Measurements from ENCODE around the gene PKD1L1.
"Not testable (repeated sequence)": the region's sequence is repeated elsewhere in the genome, so short reads cannot be mapped to it uniquely, and the experiment has no call there.

PKD1L1 gene

DNA sequence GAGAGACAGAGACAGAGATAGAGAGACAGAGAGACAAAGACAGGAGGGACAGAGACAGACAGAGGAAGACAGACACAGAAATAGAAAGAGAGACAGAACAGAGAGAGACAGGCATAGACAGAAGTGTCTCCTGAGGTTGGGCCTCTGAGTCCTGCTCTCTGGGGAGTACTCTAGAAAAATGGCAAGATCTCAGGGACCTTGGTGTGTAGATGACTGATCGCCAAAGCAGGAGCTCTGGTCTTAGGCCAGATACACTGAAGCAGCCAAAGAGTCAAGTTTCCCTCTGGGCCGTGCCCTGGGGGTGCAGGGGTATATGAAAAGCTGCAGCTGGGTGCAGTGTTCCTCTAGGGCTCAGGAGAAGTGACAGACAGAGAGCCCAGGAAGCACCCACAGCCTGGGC lies 189.7 kb downstream of the PKD1L1 start:
- no peak for FAIRE-seq

DNA sequence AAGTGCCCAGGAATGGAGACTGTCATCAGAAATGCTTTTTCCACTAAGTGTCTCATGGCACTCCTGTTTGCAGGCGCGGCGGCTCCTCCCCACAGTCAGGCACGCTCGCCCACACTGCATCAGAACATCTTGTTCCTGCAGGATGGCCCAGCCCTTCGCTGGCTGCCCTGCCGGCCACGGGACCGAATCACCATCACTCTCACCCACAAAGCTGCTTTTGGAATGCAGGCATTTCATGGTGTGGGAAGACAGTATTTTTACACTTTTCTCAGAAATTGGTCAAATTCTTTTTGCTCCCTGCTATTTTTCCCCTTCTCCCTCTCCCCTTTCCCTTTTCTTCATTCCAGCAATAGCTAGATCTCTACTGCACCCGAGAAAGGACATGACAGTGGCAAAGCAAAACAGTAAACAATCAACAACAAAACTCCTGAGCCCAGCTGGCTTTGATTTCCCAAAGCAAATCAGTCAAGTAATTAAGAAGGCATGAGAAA lies 190.3 kb downstream of the PKD1L1 start:
- no peak for FAIRE-seq

DNA sequence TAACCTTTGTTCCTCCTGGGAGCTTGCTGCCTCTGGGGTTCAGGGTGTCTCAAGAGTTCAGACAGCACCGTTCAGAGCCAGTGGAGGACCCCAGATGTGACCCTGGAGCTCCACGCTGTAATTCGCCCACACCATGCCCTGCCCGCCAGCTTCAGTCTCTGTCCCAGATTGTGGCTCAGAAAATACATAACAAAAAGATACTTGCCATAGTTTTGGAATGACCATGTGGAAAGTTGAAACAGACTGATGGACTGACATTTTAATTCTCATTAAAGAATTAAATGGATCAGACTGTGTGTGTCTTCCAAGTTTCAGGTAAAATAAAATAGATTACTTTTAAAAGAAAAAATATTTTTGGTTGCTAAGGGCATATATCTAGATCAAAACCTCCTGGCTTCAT lies 191.6 kb downstream of the PKD1L1 start:
- FAIRE-seq = no peak

DNA sequence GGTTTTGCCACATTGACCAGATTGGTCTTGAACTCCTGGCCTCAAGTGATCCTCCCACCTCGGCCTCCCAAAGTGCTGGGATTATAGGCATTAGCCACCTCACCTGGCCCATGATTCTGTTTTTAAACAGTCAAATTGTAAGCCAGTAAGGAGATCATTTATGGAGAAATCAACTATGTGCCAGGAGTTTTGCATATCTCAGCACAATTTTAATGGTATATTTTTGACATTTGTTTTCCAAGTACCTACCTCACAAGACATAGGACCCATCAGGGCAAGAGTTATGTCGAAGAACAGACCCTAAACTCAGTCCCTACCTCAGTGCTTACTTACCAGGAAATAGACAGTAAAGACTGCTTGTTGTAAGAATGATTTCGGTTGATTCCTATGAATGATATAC lies 193.0 kb downstream of the PKD1L1 start:
- no peak for FAIRE-seq

DNA sequence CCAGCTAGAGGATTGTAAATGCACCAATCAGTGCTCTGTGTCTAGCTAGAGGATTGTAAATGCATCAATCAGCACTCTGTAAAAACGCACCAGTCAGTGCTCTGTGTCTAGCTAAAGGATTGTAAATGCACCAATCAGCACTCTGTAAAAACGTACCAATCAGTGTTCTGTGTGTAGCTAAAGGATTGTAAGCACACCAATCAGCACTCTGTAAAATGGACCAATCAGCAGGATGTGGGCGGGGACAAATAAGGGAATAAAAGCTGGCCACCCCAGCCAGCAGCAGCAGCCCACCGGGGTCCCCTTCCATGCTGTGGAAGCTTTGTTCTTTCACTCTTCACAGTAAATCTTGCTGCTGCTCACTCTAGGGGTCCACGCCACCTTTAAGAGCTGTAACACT lies 196.5 kb downstream of the PKD1L1 start:
- not testable (repeated sequence) for FAIRE-seq

DNA sequence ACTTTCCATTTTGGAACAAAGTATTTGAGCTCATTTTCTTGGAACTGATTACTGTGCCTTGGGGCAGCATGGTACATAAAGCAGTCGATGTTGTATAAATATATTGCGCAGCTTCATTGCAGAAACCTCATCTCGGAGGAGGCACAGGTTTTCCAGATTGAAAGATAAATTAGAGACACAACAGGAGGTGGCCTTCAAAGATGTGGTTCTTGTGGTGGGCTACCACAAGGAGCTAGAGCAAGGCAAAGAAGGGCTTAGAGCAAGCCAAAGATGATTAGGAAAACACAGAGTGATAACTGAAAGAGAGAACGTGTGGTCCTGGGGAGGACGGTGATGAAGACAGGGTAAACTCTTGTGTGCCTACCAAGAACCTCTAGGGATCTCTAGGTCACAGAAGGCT lies 197.2 kb downstream of the PKD1L1 start:
- FAIRE-seq = no peak

DNA sequence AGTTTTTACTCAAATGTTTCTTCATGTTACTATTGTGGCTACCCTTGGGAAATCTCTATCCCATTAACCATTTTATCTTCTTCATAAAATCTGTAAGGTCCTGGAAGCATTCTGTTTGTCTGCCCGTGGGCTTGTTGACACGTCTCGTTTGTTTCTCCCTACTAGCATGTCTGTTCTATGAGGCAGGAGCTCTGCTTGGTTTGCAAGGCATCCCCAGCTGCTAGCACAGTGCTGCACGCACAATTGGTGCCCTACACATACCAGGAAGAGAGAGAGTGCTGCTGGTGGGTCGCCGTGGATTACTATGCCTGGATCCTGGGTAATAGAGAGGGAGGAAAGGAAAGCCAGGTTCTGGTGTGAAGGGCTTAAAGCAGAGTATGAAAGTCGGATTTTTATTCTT lies 200.2 kb downstream of the PKD1L1 start:
- FAIRE-seq = no peak

DNA sequence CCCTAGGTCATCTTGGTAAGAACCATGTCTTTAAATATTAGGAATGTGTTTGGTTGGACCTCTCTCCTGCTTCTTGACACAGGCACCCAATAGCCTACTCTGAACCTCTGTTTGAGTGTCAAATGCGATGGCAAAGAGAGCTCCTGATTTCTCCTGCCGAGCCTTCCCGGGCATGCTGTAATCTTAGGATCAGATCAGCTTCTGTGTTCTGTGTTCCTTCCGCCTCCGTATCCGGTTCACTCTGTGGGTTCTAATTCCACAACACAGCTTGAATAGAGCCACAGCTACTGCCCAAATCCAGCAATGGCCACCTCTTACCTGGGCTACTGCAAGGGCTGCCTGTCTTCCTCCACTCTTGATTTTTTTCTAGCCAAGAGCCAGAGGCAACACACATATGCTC lies 201.1 kb downstream of the PKD1L1 start:
- no peak for FAIRE-seq

DNA sequence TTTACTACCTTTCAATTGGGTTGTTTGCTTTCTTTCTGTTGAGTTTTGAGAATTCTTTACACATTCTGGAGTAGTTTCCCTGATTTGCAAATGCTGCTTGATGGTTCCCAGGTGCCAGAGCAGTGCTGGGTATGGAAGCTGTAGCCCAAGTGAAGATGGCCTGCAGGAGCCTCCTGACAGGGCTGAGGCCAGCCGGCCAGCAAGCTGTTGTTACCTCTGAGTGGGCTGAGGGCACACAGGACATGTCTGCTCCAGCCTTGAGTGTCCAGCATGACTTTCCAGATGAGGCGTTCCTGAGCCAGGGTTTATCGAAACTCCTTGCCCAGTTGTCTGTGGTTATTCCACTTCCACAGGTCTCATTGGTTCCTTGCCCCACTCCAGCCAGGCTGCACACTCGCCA lies 201.8 kb downstream of the PKD1L1 start:
- FAIRE-seq = no peak

DNA sequence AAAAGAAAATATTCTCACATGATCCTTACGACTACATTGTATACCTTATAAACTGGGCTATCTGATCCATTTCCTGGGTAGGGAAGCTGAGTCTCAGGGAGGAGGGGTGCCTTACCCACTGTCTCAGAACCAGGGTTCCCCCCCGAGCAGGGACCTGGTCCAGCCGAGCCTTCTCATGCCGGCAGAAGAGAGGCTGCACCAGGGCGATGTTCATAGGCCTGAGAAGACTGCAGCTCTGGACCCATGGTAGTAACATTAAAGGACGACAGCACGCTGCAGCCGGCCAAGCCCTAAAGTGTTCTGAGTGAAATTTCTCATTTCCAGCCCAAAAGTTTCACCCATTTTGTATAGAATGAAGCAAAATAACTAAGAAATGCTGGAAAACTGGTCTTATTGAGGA lies 203.4 kb downstream of the PKD1L1 start:
- FAIRE-seq = no peak

DNA sequence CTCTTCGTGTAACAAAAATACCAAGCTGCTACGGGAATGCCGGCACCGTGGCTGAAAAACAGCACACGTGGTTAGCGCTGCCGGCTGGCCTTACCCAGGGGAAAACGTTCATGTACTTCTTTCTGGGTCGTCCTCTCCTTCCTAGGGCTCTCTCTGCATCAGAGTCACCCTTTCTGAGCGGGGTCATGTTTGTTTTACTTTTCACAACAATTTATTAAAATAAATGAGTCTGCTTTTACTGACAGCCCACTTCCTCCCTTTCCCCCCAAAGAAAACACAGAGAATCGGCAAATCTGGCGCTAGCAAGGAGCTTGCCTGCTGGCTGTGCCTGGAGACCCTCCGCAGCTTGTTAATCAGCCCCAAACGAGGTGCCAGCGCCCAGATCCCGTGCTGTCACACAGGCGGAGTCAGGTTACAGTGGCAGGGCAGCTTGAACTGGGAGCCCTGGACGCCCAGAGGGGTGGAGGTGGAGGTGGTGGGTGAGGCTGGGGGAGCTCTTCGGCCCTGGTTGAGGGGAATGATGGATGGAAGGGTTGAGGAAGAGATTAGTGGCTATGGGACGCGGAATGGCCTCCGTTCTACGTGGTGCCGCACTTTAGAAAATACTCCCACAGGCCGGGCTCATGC lies 204.2 kb downstream of the PKD1L1 start:
- FAIRE-seq = no peak

DNA sequence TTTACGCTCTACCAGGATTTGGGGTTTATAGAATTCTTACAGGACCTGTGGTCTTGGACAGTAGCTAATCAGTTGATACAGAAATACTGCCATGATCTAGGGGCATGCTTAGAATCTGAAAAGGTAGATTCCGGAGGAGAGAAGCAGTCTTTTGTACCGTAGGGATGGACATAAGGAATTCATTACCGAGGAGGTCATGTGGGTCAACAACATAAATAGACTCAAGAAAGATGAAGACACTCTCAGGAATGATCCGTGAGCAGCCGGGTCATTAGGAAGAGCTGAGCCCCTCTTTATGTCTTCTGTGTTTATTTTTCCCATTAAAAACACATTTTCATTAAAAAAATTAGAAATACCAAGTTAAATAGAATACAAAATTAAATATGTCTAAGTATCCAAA lies 206.3 kb downstream of the PKD1L1 start:
- FAIRE-seq = no peak

DNA sequence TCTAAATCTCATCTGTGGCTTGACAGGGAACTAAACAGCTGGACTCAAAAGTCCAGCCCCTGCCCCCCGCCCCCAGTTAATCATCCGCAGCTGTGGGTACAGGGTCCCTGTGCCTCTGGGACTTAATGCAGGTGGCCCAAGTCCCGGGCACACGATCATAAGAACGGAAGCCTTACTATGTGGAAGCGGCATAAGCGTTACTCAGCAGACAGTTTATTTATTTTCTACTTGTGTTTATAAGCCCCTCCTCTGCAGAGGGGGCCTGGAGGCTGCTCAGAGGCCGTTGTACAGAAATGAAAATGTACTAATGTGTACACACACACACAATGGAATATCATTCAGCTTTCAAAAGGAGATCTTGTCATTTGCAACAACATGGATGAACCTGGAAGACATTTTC lies 208.4 kb downstream of the PKD1L1 start:
- no peak for FAIRE-seq

DNA sequence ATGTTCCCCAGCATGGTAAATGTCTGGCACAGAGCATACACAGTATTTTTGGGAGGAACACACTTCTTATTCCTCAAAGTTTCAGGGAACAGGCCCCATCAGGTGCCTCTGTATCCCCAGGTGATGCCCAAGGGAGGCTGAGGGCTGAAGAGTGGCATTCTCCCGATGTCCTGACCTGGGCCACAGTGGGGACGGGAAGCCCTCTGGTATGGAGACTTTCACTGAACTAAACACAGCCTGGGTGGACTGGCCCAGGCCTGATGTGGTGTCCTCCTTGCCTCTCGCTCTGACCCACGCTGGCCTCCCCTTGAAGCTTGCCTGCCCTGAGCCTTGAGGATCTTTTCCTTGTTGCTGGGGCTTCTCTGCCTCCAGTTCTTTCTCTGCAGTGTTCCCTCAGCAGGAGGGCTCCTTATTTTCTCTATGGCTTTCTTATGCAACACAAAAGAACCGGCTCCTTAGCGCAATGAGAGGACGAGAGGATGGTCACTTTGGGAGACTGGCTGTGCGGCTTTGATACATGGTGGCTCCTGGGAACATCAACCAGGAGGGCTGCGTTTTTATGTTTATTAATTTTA lies 208.9 kb downstream of the PKD1L1 start:
- FAIRE-seq = no peak

DNA sequence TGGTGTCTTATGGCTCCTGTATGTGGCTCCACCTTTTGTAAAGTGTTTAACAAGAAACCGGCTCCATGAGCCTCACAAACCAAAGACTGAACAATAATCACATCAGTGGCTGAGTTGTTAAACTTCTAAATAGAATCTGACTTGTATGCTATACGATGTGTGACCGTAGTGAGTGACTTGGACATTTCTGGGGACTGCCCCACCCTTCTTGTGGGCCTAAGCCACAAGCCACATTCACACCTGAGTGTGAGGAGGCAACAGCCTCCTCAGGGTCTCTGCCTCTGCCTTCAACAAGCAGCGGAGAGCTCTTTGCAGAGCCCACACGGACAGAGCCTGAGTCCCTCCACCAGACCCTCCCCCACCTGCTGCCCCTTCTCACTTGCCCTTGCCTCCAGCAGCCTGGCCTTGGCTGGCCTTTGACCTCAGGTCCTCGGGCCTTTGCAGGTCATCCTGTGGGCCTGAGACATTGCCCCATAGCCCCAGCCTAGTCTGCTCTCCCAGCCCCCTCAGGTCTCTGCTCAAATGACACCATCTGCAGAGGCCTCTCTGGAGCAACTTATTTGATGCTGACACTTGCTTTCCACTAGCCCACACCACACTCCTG lies 209.6 kb downstream of the PKD1L1 start:
- no peak for FAIRE-seq

DNA sequence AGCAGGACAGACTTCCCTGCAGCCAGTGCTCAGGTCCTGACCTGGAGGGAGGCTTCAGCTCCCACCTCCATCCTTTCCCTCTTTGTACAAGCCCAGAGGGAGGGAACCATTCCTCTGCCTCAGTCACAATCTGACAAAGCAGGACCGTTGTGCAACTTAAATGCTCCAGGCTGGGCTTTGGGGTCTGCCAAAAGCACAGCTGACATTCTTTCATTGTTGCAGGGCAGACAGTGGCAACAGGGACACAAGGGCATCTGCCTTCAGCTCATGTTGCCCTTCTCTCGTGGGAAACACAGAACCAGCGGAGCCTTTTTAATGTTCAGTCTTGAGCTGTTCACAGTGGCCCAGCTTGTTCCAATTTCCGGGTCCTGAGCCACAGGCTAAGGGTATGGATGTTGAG lies 210.7 kb downstream of the PKD1L1 start:
- FAIRE-seq = no peak

DNA sequence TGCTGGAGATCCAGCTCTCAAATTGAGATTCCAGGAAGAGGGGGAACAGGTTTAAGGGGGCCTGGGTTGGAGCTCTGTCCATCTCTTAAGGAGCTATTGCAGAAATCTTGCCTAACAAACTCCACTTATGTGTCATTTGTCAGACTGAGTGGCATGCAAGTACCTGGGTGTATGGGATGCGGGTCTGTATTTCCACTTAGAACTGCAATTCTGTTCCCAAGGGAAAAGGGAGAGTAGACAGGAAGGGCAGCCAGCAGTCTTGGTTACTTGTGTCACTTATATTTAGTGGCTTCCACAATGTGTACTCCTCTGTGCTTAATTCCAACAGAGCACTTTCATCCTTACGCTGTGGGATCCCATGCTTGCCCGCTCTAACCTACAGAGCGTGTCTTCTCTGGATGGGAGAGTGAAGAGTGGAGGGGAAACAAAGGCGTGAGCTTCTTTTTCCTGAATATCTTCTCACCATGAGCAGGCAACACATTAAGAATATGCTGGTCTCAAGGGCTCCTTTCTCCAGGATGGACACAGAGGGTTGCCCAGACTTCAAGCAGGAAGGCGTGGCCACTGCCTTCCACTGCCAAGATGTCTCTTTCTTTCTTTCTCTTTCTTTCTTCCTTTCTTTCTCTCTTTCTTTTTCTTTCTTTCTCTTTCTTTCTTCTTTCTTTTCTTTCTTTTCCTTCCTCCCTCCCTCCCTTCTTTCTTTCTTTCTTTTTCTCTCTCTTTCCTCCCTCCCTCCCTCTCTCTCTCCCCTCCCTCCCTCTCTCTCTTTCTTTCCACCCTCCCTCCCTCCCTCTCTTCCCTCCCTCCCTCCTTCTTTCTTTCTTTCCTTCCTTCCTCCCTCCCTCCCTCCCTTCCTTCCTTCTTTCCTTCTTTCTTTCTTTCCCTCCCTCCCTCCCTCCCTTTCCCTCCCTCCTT lies 212.6 kb downstream of the PKD1L1 start:
- FAIRE-seq = no peak

DNA sequence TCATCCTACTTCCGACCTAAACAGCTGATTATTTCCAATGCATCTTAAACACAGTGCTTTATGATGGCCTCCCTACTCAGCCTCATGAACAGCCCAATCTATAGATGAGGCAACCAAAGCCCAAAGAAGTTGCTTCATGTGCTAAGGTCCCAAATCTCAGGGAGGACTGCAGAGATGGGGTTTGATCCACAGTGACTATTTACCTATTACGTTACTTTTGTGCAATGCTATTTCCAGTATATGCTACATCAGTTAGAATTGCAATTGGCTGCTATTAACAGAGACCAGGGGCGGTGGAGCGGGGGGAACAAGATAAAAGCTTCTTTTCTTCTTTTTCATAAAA lies 213.3 kb downstream of the PKD1L1 start:
- FAIRE-seq = no peak

DNA sequence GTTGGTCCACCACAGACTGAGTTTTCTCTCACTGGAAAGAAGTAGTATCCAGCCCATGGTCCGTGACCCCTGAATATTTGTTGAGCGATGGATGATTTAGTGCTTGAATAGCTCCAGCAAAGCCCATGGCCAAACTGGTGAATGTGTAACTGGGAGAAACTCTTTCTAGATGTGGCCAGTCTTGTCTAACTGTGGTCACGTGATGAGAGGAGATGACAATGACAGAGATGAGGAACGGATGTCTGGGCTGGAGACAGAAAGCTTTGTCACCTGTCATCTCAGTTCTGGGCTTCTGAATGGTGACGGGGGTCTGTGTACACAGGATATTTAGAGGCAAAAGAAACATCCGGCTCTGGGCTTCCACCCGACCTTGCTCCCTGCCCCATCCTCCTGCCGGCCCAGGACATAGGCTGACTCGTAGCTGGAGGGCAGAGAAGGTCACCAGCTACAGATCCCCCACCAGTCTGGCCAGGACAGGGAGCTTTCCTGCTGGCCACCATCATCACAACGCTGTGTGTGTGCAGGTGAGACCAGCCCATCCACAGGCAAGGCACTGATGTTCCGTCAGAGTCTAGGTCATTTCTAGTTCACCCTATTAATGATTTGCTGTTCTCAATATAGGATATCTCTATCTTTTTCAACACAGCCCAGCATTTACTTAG lies 213.8 kb downstream of the PKD1L1 start:
- no peak for FAIRE-seq

DNA sequence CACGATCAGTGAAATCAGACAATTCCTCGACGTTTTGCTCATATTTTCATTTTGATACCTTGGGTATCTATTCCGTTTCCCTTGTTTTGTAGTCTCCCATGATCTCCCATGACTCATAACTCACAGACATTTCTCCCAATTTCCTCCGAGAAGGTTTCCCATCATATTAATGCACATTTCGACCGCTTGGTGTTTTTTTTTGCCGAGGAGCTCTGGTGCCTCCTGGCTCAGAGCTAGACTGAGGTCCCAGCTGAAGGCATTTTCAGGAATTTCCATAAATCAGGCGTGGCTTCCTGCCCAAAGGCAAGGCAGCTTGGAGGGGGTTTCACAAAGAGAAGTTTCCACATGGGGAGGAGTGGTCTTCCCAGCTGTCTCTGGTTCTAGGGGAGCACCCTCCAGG lies 218.1 kb downstream of the PKD1L1 start:
- no peak for FAIRE-seq

DNA sequence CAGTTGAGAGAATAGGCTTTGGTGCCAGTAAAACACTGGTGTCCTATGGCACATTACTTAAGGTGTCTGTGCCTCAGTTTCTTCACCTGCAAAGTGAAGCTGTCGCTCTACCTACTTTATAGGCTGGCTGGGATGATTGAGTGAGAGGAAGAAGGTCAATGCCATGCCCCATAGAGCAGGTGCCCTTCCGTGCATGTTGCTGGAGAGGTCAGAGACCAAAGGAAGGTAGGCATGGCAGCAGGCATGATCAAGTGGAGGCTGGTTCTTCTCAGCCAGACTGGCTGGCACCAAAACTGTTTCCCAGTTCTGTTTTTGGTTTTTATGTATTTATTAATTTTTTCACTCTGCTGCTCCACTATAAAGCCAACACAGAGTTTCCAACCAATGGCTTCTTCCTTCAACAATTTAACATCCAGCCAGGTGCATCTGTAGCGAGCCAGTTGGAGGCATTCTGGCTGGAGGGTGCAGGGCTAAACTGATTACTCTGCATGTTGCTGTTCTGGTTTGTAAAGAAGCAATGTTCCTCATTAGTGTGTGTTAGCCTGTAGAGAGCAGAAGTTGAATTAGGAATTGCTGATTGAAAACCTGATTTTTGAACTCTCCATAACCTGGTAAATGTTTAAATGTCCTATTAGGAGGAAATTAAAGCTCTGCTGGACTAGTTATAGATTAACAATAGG lies 222.1 kb downstream of the PKD1L1 start:
- FAIRE-seq = no peak

DNA sequence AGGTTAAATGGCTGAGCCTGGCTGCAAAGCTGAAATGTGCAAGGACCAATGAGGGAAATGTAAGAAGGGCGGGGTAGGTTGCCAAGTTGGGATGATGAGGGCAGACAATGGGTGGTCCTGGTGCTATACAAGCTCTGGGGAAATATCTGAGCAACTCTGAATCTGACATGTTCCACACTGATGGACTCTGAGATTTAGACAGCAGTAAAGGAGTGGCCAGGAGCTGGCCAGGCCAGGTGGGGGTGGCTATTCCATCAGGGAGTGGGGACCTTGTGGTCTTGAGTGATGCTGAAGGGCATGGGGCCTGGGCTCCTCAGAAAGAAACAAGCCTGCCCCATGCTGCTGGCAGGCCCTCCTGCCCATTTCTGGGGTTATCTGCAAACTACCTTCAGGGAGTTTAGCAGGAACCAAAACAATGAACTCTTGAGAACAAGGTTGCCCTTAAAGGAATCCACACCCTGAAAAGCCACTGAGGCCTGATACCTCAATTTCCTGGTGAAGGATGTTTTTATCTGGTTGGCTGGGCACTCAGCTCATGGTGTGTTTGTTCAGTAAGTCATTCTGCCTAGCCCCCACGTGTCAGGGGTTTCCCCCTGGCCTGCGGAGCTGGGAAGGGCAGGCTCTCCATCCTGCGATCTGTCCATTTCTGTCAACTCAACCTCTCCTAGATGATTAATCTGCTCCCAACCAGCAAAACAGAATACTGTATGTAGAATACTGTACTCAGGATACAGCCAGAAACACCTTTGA lies 223.1 kb downstream of the PKD1L1 start:
- FAIRE-seq = no peak

Data from colon (tissue), 2 donors.